H1 (cell line): ENCODE data around the gene DOCK3. TPM values are rescaled to one million over a fixed set of nuclear protein-coding genes. Genes with fewer than 3 reads are reported as not detected.

Experiments used
- CTCF ChIA-PET: fragments of 300-600 bp; sonication (Branson Sonifier 250); formaldehyde crosslinking; loops from one replicate; lab custom pipeline; 2021; ENCODE audit not compliant: partially characterized antibody; lab: Charles Lee
- POLR2A ChIA-PET: fragments of 300-600 bp; sonication (Branson Sonifier 250); formaldehyde crosslinking; loops from one replicate; lab custom pipeline; 2021; ENCODE audit warnings: inconsistent platforms; ENCODE audit not compliant: partially characterized antibody; lab: Charles Lee
- DNase-seq, 2 experiments: peaks; one replicate each; pipeline versions ENCODE4 v3.0.0 to v3.0.0-alpha.2; 2010 to 2022; ENCODE audit warnings: low spot score in 2 of 2, low read depth in 1 of 2, mixed read lengths in 1 of 2
- FAIRE-seq: peaks from 2 replicates; lab custom pipeline; 2011; peaks lifted over from hg19 to GRCh38; lab: Jason Lieb, UNC
- H2AFZ ChIP-seq: 2 replicates; pipeline ENCODE4 v1.8.1; 2012; ENCODE audit warnings: low read length, inconsistent platforms
- H2AK5ac ChIP-seq: 2 replicates; pipeline ENCODE4 v1.6.1; 2013; ENCODE audit warnings: low read depth, low read length
- H2BK120ac ChIP-seq: replicated peaks from 2 replicates; pipeline ENCODE3; 2013; ENCODE audit warnings: low read depth, low read length, inconsistent platforms
- H2BK12ac ChIP-seq: 2 replicates; pipeline ENCODE4 v1.6.1; 2013; ENCODE audit warnings: low read depth, low read length
- H2BK15ac ChIP-seq: 2 replicates; pipeline ENCODE4 v1.6.1; 2013; ENCODE audit warnings: low read length
- H2BK20ac ChIP-seq: 2 replicates; pipeline ENCODE4 v1.6.1; 2013; ENCODE audit warnings: low read length
- H2BK5ac ChIP-seq: 2 replicates; pipeline ENCODE4 v1.6.1; 2013; ENCODE audit warnings: low read depth, low read length
- H3K14ac ChIP-seq: 2 replicates; pipeline ENCODE4 v1.6.1; 2013; ENCODE audit warnings: inconsistent platforms; ENCODE audit not compliant: insufficient read length
- H3K18ac ChIP-seq: 2 replicates; pipeline ENCODE4 v1.6.1; 2013; ENCODE audit warnings: low read length; ENCODE audit errors: extremely low read depth
- H3K23ac ChIP-seq: 2 replicates; pipeline ENCODE4 v1.6.1; 2013; ENCODE audit warnings: inconsistent platforms; ENCODE audit not compliant: insufficient read length
- H3K23me2 ChIP-seq: 2 replicates; pipeline ENCODE4 v1.6.1; 2013; ENCODE audit warnings: low read depth, low read length
- H3K27ac ChIP-seq: 2 replicates; pipeline ENCODE4 v1.6.1; 2011; ENCODE audit warnings: low read depth, low read length, inconsistent platforms
- H3K27me3 ChIP-seq, 4 experiments: replicated peaks in 1 of 4; 1 replicate in 1 of 4; 2 replicates in 3 of 4; pipeline versions ENCODE4 v1.6.1 to v1.8.1; 2011 to 2013; ENCODE audit warnings: low read length in 3 of 4, mild to moderate bottlenecking in 3 of 4, inconsistent platforms in 2 of 4, mixed read lengths in 2 of 4, moderate library complexity in 1 of 4; ENCODE audit not compliant: control insufficient read depth in 3 of 4, insufficient read depth in 3 of 4; ENCODE audit errors: extremely low read depth in 1 of 4
- H3K36me3 ChIP-seq, 4 experiments: 2 replicates each; pipeline versions ENCODE4 v1.6.1 to v1.8.1; 2011 to 2013; ENCODE audit warnings: mild to moderate bottlenecking in 4 of 4, low read length in 3 of 4, moderate library complexity in 2 of 4, control low read depth in 1 of 4, inconsistent platforms in 1 of 4; ENCODE audit not compliant: insufficient read depth in 4 of 4, control insufficient read depth in 2 of 4
- H3K4ac ChIP-seq: replicated peaks from 2 replicates; pipeline ENCODE3; 2013; ENCODE audit warnings: low read length, low read depth, mixed read lengths, inconsistent platforms; ENCODE audit not compliant: insufficient read length
- H3K4me1 ChIP-seq, 4 experiments: replicated peaks in 1 of 4; 1 replicate in 1 of 4; 2 replicates in 3 of 4; pipeline versions ENCODE4 v1.6.1 to v1.8.1; 2011 to 2013; ENCODE audit warnings: low read length in 3 of 4, inconsistent platforms in 2 of 4, mixed read lengths in 1 of 4; ENCODE audit not compliant: insufficient read depth in 4 of 4, control insufficient read depth in 3 of 4
- H3K4me2 ChIP-seq, 2 experiments: 2 replicates each; pipeline versions ENCODE4 v1.6.1 to v1.8.1; 2011 to 2013; ENCODE audit warnings: low read depth in 2 of 2, low read length in 2 of 2, control low read depth in 1 of 2, inconsistent platforms in 1 of 2, mild to moderate bottlenecking in 1 of 2; ENCODE audit not compliant: insufficient read depth in 1 of 2
- H3K4me3 ChIP-seq, 4 experiments: fragments of 200-600, 300-600 bp in 1 of 4; sonication (generic), shearing (Covaris generic), sonication (Bioruptor Twin) in 1 of 4; 2 replicates each; pipeline versions ENCODE4 v1.5.1 to v1.8.1; 2011 to 2016; ENCODE audit warnings: low read length in 4 of 4, low read depth in 3 of 4, control low read depth in 2 of 4, inconsistent platforms in 2 of 4, mild to moderate bottlenecking in 2 of 4, mixed read lengths in 1 of 4, moderate library complexity in 1 of 4; ENCODE audit not compliant: insufficient read depth in 2 of 4; ENCODE audit errors: extremely low read depth in 1 of 4
- H3K56ac ChIP-seq: replicated peaks from 2 replicates; pipeline ENCODE3; 2013; ENCODE audit warnings: low read depth, mild to moderate bottlenecking, mixed read lengths, low read length, inconsistent platforms; ENCODE audit not compliant: insufficient read length
- H3K79me1 ChIP-seq: 2 replicates; pipeline ENCODE4 v1.6.1; 2013; ENCODE audit warnings: low read depth, low read length, control low read depth
- H3K79me2 ChIP-seq, 2 experiments: 2 replicates each; pipeline versions ENCODE4 v1.6.1 to v1.8.1; 2012 to 2013; ENCODE audit warnings: low read length in 2 of 2, mild to moderate bottlenecking in 2 of 2, inconsistent platforms in 1 of 2; ENCODE audit not compliant: insufficient read depth in 2 of 2, control insufficient read depth in 1 of 2
- H3K9ac ChIP-seq, 4 experiments: replicated peaks in 1 of 4; 1 replicate in 1 of 4; 2 replicates in 3 of 4; pipeline versions ENCODE4 v1.6.1 to v1.8.1; 2011 to 2013; ENCODE audit warnings: low read depth in 3 of 4, low read length in 3 of 4, control low read depth in 2 of 4, mild to moderate bottlenecking in 2 of 4, moderate library complexity in 2 of 4, inconsistent platforms in 1 of 4; ENCODE audit errors: extremely low read depth in 1 of 4
- H3K9me3 ChIP-seq, 2 experiments: 2 replicates each; pipeline versions ENCODE4 v1.6.1 to v1.8.1; 2012 to 2013; ENCODE audit warnings: mild to moderate bottlenecking in 2 of 2, moderate library complexity in 2 of 2, control low read depth in 1 of 2, inconsistent platforms in 1 of 2, low read depth in 1 of 2, low read length in 1 of 2, mixed read lengths in 1 of 2; ENCODE audit not compliant: insufficient read depth in 2 of 2
- H4K20me1 ChIP-seq, 2 experiments: replicated peaks in 1 of 2; 2 replicates each; pipeline versions ENCODE3 to v1.8.1; 2011 to 2013; ENCODE audit warnings: inconsistent platforms in 2 of 2, low read length in 2 of 2, mild to moderate bottlenecking in 1 of 2; ENCODE audit not compliant: insufficient read depth in 2 of 2, control insufficient read depth in 1 of 2
- H4K5ac ChIP-seq: 2 replicates; pipeline ENCODE4 v1.6.1; 2013; ENCODE audit warnings: low read length, low read depth, mixed read lengths, inconsistent platforms; ENCODE audit not compliant: insufficient read length
- H4K8ac ChIP-seq: 2 replicates; pipeline ENCODE4 v1.8.0; 2013; ENCODE audit warnings: mild to moderate bottlenecking, moderate library complexity, low read length, inconsistent platforms; ENCODE audit not compliant: insufficient read depth; ENCODE audit errors: extremely low read depth
- H4K91ac ChIP-seq: replicated peaks from 2 replicates; pipeline ENCODE3; 2013; ENCODE audit warnings: low read length, mixed read lengths, inconsistent platforms; ENCODE audit not compliant: insufficient read length
- KDM1A ChIP-seq: fragments of 200-600, 300-600 bp; sonication (generic); IDR thresholded peaks from 2 replicates; pipeline ENCODE4 v1.7.1; 2016; ENCODE audit warnings: mild to moderate bottlenecking, low read length, borderline replicate concordance
- RFX5 ChIP-seq: IDR thresholded peaks from 2 replicates; pipeline ENCODE4 v1.6.1; 2011; ENCODE audit warnings: low read depth, low read length, improper control_type of control experiment, borderline replicate concordance
- SP2 ChIP-seq: IDR thresholded peaks from 2 replicates; pipeline ENCODE4 v1.6.1; 2012; ENCODE audit warnings: mild to moderate bottlenecking, low read length, inconsistent platforms
- YY1 ChIP-seq: IDR thresholded peaks from 2 replicates; pipeline ENCODE4 v1.6.1; 2011; ENCODE audit warnings: low read depth, mild to moderate bottlenecking, low read length
- polyA plus RNA-seq, 7 experiments: library from polyadenylated mRNA; depleted of rRNA in 3 of 7; stranded (reverse) in 5 of 7; unstranded in 2 of 7; fragments of >200 nt in 5 of 7; fragments of 200-250 nt in 2 of 7; gene quantifications; 1 replicate in 5 of 7; 2 replicates in 1 of 7; 4 replicates in 1 of 7; pipeline versions ENCODE4 v1.2.1 to v1.2.3, GENCODE V29; 2011 to 2013; ENCODE audit warnings: missing spikeins in 2 of 7, mixed read lengths in 2 of 7
- total RNA-seq: library from RNA; stranded (reverse); fragmentation: NEBNext Ultra II Directional; extraction: Animal tissue kit (Norgen Biotek cat#: 25700); gene quantifications from 2 replicates; pipeline ENCODE4 v1.2.1, GENCODE V29; 2021

DOCK3 gene
- total and polyA plus RNA-seq, 2 of the 8 experiments (the other 6 are each of a cell fraction or from before 2014, with no cell fraction given) = 2.7 to 5.0 TPM

DNA sequence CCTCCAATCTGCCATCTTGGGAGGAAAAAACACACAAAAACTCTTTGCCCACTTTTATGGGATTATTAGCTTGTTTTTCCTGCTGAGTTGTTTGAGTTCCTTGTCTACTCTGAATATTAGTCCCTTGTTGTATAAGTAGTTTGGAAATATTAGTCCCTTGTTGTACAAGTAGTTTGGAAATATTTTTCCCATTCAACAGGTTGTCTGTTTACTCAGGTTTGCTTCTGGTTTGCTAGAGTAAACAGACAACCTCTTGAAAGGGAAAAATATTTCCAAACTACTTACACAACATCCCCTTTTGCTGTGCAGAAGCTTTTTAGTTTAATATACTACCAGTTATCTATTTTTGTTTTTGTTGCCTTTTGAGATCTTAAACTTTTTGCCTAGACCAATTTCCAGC lies 517.0 kb downstream of the DOCK3 start:
- Histone ChIP-seq H3K23me2 (no peaks in the 10 kb centered on the region; the same call in 1 of the 2 replicates), H4K8ac (no peak overlapping the region), H2BK5ac (no peak overlapping the region), H3K4me1 (no peaks in the 10 kb centered on the region), H3K23ac (no peak overlapping the region), H3K18ac (no peak overlapping the region), H4K91ac (no peak overlapping the region), H2BK15ac (no peak overlapping the region), H3K27me3 (no peaks in the 10 kb centered on the region), H3K9me3 (no peaks in the 10 kb centered on the region; a peak in 1 of 4 replicates), H3K79me1 (no peaks in the 10 kb centered on the region), H3K4me3 (no peak overlapping the region), H3K9ac (no peak overlapping the region), H2BK20ac (no peak overlapping the region), H3K14ac (no peak overlapping the region), H3K36me3 (0 out of 8 replicates have a peak, but pooled peaks cover 0 to 2% (median 0%) of the 10 kb centered on the region in 4 experiments), H2AK5ac (no peak overlapping the region), H4K5ac (no peak overlapping the region), H3K4ac (no peak overlapping the region), H2AFZ (no peak overlapping the region), H3K4me2 (no peak overlapping the region), H2BK12ac (no peak overlapping the region), H2BK120ac (no peak overlapping the region), H3K79me2 (no peaks in the 10 kb centered on the region), H3K27ac (no peak overlapping the region), H4K20me1 (no peaks in the 10 kb centered on the region), H3K56ac (no peak overlapping the region)
- DNase-seq (no peak), FAIRE-seq (no peak)
- POLR2A ChIA-PET = no interaction called here
- CTCF ChIA-PET = no interaction called here
- TF ChIP-seq YY1 (no peak), SP2 (no peak), KDM1A (no peak), RFX5 (no peak)
